Measurements from ENCODE around the gene INSR.
A peak's percentile ranks its signal among the peaks of the same experiment; 100 is the strongest.
"Not testable (repeated sequence)": the region's sequence is repeated elsewhere in the genome, so short reads cannot be mapped to it uniquely, and the experiment has no call there.

The INSR gene

DNA sequence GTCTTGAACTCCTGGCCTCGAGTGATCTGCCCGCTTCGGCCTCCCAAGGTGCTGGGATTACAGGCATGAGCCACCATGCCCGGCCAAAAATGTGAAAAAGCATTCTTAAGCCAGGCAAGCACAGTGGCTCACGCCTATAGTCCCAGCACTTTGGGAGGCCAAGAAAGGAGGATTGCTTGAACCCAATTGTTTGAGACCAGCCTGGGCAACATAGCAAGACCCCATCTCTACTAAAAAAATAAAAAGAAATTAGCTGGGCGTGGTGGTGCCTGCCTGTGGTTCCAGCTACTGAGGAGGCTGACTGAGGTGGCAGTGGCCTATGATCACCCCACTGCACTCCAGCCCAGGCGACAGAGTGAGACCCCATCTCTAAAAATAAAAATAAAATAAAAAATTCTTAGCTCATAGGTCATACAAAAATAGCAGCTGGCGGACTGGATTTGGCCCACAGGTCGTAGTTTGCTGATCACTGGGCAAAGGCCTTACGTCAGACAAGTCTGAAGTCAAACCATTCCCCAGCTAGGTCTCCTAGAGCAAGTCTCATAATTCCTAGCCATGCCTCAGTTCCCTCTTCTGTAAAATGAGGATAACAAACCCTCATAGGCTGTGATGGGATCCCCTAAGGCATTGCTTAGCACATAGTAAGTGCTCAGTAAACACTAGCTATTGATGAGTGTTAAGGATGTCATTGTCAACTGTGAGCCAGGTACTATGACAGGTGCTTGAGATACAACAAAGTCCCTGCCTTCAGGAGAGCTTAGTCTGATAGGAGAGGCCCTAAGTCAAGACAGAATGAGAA is 36.0 kb downstream of the INSR start:
- no peak for DNase-seq (ENCODE audit: low read depth, low spot score)

DNA sequence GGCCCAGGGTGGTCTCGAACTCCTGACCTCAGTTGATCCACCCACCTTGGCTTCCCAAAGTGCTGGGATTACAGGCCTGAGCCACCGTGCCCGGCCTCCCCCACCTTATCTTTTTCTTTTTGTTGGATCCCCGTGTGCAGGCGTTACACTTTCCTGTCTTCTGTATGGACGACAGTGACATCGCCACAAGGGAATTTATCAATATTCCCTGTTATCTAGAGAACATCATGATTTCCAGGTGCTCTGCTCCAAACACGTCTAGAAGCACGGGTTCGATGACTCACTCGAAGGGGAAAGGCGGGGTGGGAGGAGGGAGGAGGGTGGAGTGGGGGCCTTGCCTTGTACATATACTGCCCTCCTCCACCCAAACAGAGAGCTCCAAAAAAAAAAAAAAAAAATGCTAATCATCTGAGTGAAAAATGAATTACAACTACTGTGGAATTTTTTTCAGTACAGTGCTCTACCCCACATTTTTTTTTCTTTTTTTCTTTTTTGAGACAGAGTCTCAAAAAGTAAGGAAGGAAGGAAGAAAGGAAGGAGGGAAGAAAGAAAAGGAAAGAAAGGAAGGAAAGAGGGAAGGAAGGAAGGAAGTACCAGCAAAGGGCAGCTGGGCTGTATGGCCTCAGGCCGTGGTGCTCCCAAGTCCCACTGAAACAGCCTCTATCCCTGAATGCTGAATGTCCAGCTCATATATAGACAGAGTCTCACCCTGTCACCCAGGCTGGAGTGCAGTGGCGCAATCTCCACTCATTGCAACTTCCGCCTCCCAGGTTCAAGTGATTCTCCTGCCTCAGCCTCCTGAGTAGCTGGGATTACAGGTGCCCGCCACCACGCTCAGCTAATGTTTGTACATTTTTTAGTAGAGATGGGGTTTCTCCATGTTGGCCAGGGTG is 36.8 kb downstream of the INSR start:
- no peak for DNase-seq (ENCODE audit: low read depth, low spot score)

DNA sequence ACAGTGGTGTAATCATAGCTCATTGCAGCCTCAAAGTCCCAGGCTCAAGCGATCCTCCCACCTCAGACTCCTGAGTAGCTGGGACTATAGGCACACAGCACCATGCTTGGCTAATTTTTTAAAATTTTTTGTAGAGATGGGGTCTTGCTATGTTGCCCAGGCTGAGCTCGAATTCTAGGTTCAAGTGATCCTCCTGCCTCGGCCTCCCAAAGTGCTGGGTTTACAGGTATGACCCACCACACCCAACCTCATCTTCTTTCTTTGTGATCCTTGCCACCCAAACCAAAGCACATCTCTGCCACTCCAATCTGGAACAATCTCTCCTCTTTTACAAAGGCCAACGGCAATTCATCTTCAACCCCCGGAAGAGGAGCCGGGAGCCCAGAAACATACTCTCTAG is 38.6 kb downstream of the INSR start:
- DNase-seq (ENCODE audit: low read depth, low spot score): no peak

DNA sequence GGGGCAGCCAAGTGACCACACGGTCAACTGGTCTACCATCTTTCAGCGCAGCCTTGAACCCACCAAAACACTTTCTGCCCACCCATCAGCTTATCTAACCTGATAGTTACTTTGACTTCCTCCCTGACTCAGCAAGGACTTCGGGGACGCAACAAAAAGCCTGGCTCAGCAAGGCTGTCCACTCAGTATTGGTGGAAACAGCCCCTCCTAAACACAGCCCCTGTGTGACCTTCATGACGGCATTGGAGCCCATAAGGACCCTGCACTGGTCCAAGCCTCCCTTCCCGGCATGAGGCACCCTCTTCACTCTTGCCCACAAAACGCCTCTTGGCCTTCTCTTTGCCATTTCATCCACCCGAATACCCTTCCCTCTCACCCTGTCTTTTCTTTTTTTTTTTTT is 39.1 kb downstream of the INSR start:
- DNase-seq (ENCODE audit: low read depth, low spot score): no peak

- no peak for DNase-seq (ENCODE audit: low read depth, low spot score)
Observed at GRCh38 chr19:7254590-7254989, 39.6 kb downstream of the INSR start.

DNA sequence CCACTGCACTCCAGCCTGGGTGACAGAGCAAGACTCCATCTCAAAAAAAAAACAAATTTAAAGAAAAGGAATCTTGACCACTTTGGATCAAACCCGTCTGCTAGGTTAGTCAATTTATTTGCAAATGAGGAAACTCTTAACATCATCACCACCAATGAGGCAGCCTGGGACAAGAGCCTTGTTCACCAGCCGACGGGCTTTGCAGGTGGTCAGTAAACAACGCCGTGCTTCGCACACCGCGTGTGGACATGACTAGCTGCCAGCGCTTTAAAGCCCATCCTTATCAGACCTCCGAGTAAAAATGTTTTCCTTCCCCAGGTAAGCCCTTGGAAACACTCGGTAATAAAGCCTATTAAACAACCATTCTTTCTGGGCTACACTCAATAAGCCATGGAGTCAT is 41.9 kb downstream of the INSR start:
- DNase-seq (ENCODE audit: low read depth, low spot score): no peak

GRCh38 chr19:7251494-7251893 is 42.7 kb downstream of the INSR start:
- no peak for DNase-seq (ENCODE audit: low read depth, low spot score)

GRCh38 chr19:7250951-7251350 is 43.3 kb downstream of the INSR start:
- no peak for DNase-seq (ENCODE audit: low read depth, low spot score)

- DNase-seq (ENCODE audit: low read depth, low spot score): no peak
Observed at GRCh38 chr19:7250057-7250596, 44.1 kb downstream of the INSR start.

DNA sequence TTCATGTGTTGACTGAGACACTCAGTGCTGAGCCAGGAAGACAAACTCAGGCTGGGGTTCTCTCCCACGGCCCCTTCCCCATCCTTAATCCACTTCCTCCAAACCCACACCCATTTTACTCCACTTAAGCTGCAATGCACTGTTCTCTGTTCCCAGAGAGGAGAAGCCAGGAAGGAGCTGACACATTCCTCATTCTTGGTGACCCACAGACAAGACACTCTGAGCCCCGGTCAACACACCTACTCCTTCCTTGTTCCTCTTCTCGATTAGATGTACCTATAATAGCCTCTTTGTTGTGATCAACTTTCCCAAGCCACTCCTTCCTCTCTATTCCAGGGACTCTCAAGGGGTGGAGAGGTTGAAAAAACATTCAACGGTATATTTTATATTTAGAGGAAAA is 47.1 kb downstream of the INSR start:
- no peak for DNase-seq (ENCODE audit: low read depth, low spot score)

- DNase-seq (ENCODE audit: low read depth, low spot score): no peak
Observed at GRCh38 chr19:7246601-7247000, 47.6 kb downstream of the INSR start.

DNA sequence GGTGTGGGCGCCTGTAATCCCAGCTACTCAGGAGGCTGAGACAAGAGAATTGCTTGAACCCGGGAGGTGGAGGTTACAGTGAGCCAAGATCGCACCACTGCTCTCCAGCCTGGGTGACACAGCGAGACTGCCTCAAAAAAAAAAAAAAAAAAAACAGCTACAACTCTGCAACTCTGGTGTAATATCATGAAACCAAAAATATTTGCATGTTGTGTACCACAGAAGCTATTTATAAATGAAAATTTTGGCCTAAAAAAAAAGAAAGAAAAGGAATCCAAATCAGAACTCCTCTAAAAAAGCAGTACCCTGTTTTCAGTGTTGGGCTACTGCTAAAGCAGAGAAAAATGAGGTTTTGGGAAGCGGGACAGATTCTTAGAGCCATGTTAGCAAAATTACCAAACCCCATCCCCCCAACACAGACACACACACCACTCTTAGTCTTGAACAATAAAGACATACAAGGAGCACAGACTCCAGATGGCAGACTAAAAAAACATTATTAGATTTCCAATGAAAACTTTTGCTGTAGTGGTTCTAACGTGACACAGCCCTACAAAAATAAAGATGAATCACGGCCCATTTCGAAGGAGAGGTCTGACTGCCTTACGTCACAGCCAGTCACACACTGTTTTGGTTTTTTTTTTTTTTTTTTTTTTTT is 51.5 kb downstream of the INSR start:
- DNase-seq (ENCODE audit: low read depth, low spot score): peak; percentile 21

DNA sequence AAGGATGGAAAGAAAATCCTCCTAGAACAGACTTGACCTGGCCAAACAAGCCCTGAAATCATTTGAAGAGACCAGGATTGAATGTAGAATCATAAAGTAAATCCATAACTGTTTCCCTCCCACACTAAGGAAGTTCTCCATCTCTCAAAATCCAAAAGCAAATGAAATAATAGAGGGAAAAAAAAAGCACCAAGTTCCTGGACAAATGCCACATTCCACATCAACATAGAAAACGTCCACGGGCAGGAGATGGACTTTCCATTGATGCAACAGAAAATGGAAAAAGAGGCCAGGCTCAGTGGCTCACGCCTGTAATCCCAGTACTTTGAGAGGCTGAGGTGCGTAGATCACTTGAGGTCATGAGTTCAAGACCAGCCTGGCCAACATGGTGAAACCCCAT is 56.2 kb downstream of the INSR start:
- no peak for DNase-seq (ENCODE audit: low read depth, low spot score)

DNA sequence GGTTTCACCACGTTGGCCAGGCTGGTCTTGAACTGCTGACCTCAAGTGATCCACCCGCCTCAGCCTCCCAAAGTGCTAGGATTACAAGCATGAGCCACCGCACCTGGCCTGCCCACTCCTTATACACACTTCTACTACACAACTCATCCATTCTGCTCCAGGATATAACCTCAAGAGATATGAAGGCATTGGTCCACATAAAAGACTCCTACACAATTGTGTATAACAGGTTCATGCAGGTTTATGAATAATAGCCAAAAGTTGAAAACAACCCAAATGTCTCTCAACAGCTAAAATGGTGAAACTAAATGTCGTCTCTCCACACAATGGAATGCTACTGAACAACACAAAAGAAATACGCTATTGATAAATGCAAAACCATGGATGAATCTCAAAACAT is 58.1 kb downstream of the INSR start:
- no peak for DNase-seq (ENCODE audit: low read depth, low spot score)

- DNase-seq (ENCODE audit: low read depth, low spot score): no peak
Observed at GRCh38 chr19:7230826-7231225, 63.4 kb downstream of the INSR start.

GRCh38 chr19:7229735-7230134 is 64.5 kb downstream of the INSR start:
- no peak for DNase-seq (ENCODE audit: low read depth, low spot score)

GRCh38 chr19:7228935-7229541 is 65.2 kb downstream of the INSR start:
- DNase-seq (ENCODE audit: low read depth, low spot score): no peak

- no peak for DNase-seq (ENCODE audit: low read depth, low spot score)
Observed at GRCh38 chr19:7227735-7228134, 66.5 kb downstream of the INSR start.

GRCh38 chr19:7227149-7227548 is 67.1 kb downstream of the INSR start:
- not testable (repeated sequence) for DNase-seq (ENCODE audit: low read depth, low spot score)

GRCh38 chr19:7226739-7227138 is 67.5 kb downstream of the INSR start:
- no peak for DNase-seq (ENCODE audit: low read depth, low spot score)

DNA sequence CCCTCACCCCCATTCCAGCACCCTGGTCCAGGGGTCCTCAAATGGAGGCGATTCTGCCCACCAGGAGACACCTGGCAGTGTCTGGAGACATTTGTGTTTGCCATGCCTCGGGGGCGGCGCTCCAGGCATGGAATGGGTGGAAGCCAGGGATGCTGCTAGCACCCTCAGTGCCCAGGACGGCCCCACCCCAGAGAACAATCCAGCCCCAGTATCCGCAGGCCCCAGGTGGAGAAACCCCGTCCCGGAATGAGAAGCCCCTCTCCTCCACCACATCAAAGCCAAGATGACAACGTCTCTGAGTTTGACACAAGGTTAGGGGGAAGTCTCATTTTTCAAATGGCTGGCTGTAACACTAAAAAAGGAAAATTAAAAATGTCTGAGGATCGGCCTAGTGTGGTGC is 68.5 kb downstream of the INSR start:
- DNase-seq (ENCODE audit: low read depth, low spot score): no peak

GRCh38 chr19:7224995-7225394 is 69.2 kb downstream of the INSR start:
- no peak for DNase-seq (ENCODE audit: low read depth, low spot score)

All from smooth muscle cell of the brain vasculature (primary cell).